HL-60 (cell line): ENCODE results near the gene FAM171A1.

Experiments
- CTCF ChIP-seq: IDR thresholded peaks from one replicate; pipeline ENCODE4 v1.5.1; 2011; ENCODE audit warnings: low read length, control low read depth, inconsistent platforms; ENCODE audit not compliant: insufficient read depth
- GABPA ChIP-seq: IDR thresholded peaks from 2 replicates; pipeline ENCODE4 v1.6.1; 2012; ENCODE audit warnings: low read depth

GRCh38 chr10:15361131-15361530 lies 10.0 kb downstream of the FAM171A1 start:
- TF ChIP-seq CTCF (no peak), GABPA (no peak)
